HG03159 (cell line): ENCODE measurements around the gene RARG.
A peak's percentile ranks its signal among the peaks of the same experiment; 100 is the strongest.

Experiments used
- ATAC-seq: cut with Tn5 transposase; IDR thresholded peaks from one replicate; pipeline ENCODE4 v1.9.1; 2021; ENCODE audit warnings: mild to moderate bottlenecking, moderate library complexity; ENCODE audit not compliant: unreplicated experiment

The RARG gene

GRCh38 chr12:53224061-53224896, 7.7 kb downstream of the RARG start:
- ATAC-seq: no peak

GRCh38 chr12:53223389-53224060, 8.5 kb downstream of the RARG start:
- ATAC-seq: no peak

GRCh38 chr12:53222806-53223261, 9.2 kb downstream of the RARG start:
- ATAC-seq: no peak

- ATAC-seq: no peak
These were observed 9.8 kb downstream of the RARG start for GRCh38 chr12:53222170-53222721.

- peak; percentile 38 for ATAC-seq
These were observed 10.6 kb downstream of the RARG start for GRCh38 chr12:53221203-53222080.

DNA sequence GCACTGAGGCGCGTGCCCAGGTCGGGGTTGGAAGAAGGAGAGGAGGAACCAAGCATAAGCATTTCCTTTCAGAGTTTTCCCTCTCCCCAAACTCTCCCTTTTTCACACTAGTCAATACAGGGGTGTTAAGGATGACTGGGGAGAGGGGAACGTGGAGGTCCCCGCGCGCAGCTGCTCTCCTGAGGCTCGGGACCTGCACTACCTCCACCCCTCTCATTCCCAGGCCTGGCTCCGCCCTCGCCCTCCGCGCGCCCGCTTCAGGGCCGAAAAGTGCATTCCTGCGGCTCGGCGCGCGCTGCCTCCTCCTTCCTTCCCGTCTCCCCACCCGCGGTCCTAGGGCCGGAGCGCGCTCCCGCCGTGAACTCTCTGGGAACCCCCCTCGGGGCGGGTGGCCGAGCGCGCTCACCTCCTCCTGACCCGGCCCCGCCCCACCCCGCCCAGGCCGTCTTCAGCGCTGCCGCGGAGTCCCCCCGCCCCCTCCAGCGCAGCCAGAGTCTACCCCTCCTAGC, 11.3 kb downstream of the RARG start:
- peak; percentile 50 for ATAC-seq

GRCh38 chr12:53219956-53220693, 11.9 kb downstream of the RARG start:
- peak; percentile 36 for ATAC-seq

DNA sequence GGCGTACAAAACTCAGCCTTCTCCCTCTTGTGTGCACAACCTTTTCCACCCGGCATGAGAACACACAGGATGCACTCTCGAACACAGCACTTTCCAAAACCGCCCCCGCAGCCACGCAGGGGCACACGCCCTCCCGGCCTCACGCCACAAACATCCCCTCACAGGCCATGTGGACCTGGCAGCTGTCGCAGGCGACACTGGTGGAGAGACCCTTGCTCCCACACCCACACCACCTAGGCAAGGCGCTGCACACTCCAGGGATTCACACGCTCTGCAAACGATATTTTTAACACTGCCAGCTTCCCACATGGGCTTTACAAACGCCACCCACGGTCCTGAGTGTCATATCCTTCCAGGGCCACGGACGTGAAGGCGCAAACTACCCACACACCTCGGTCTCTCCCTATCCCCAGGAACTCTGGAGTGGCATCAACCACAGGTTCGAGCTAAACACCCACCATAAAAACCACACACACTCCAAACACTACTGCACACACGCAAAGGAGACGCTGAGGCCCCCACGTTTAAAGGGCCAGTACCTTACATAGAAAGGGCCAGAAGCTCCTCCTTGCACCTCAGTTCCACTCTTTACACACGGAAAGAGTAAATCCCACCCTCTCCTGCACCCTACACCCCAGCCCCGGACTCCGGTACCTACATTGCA, 12.6 kb downstream of the RARG start:
- no peak for ATAC-seq

DNA sequence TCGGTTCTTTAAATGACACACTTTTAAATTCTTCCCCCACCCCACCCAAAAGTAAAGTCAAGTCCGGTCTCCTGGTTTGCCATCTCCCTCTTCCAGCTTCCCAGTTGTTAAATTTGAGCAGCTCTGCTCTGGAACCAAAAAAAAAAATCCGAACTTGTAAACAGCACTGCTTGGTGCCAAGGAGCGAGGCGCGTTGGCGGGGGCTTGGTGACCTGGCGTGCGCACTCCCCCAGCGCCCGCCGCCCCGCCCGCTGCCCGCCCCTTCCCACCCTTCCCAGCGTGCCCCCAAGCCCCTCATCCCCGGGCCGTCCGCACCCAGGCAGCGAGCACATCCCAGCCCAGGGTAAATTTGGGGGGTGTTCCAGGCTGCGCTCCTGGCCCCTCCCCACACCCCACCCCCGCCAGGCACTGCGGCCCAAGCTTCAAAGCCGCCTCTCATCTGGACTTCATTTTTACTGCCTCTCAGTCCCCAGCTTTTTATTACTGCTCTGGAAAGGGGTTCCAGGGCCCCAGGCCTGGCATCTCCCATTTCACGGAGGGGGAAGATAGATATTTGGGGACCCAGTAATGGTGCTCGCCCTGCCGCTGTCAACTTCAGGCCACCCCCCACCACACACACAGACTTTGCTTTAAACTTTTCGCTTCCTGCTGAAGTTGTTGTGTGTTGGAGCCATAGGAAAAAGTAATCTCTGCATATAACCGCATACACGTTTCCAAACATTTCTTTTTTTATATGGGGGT, 13.3 kb downstream of the RARG start:
- no peak for ATAC-seq

DNA sequence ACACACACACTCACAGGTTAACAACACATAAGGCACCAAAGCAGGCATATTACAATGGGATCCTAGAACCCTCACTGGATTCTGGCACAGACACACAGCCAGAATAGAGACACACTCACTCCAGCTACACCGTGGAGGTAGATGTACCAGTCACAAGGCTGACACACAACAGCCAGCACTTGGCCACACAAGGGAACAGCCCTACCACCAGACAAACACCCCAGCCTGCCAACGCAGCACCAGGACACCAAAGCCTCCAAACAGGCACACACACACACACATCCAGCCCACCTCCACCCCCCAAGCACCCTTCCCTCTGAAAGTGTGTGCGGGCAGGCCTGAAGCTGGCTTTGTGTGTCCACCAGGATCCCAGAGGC, 14.1 kb downstream of the RARG start:
- ATAC-seq: no peak

DNA sequence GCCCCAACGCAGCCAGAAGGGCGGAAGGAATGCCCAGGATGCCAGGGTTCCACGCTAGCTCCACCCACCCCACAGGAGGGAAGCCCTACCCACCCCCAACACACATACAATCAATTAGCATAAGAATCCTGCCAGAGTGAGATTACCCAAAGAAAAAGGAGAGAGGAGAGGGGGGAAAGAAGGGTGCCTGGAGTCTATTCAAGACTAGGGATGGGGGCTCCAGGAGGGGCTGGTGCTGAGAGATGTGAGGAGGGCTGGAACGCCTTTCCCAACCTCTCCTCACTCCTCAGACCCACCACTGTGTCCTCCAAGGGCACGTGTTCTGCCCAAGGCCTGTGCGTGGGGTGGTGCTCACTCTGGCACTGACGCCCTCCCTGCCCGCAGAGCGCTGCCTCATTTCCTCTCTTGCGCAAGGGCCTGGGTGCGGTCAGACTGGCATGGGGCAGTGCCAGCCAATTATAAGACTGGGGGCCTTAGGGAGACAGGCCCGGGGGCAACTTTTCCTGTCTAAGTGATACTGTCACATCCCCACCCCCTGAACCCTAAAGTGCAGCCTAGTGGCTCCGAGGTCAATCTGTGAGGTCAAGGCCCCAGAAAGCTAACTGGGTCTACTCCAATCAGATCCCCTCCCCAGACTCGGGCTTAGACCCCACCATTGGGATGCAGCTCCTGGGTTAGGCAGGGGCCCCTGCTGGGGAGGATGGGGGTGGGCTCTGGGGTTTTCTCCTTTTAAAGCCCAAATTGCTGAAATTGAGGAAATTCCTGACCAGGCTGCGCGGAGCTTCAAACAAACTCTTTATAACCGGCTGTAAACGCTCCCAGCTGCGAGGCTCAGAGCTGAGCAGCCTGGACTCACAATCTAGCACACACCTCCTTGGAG, 14.7 kb downstream of the RARG start:
- ATAC-seq: no peak

DNA sequence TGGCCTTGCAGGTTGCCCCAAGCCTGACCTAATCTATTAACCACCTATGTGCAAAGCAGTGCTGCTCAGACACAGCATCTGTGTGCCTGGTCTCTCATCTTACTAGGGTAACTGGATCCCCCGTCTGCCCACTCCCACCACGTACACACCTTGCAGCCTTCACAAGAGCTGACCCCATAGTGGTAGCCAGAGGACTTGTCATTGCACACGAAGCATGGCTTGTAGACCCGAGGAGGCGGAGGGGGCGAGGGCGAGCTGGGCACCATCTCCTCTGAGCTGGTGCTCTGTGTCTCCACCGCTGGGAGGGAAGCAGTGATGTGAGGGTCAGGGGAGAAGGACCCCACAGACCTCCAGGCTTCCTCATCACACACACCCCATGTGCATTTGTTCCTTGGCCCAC, 16.5 kb downstream of the RARG start:
- ATAC-seq: no peak

GRCh38 chr12:53214687-53215455, 17.1 kb downstream of the RARG start:
- no peak for ATAC-seq

GRCh38 chr12:53214221-53214620, 17.8 kb downstream of the RARG start:
- ATAC-seq: no peak

GRCh38 chr12:53213348-53213747, 18.7 kb downstream of the RARG start:
- no peak for ATAC-seq

- no peak for ATAC-seq
These were observed 19.1 kb downstream of the RARG start for GRCh38 chr12:53212931-53213330.
